IMR-90 (cell line): ENCODE measurements around the gene SNAPC2. TPM values are rescaled to one million over a fixed set of nuclear protein-coding genes. Genes with fewer than 3 reads are reported as not detected.

Experiments used
- ATAC-seq: fragments of 200-7000 bp; cut with Tn5 transposase; 2 replicates; pipeline ENCODE4 v1.9.1; 2020; ENCODE audit warnings: low read depth, mild to moderate bottlenecking, moderate library complexity
- BruUV-seq: library from RNA; stranded (reverse); fragments of 400-500 nt; replicated peaks from 2 replicates; lab custom pipeline; 2021; lab: Mats Ljungman, UMichigan
- CTCF ChIA-PET: fragments of 300-600 bp; formaldehyde crosslinking; extraction: SDS; loops from one replicate; lab custom pipeline; 2021; ENCODE audit warnings: antibody characterized with exemption; lab: Yijun Ruan, JAX
- POLR2A ChIA-PET: fragments of 300-600 bp; sonication (Branson Sonifier 250); formaldehyde crosslinking; loops from one replicate; lab custom pipeline; 2022; ENCODE audit warnings: antibody characterized with exemption; ENCODE audit not compliant: unreplicated experiment; lab: Charles Lee
- DNase-seq: peaks from one replicate; pipeline ENCODE4 v3.0.0; 2013
- H2AFZ ChIP-seq: replicated peaks from 2 replicates; pipeline ENCODE3; 2013; ENCODE audit warnings: low read length, mild to moderate bottlenecking; ENCODE audit not compliant: poor library complexity
- H2AK5ac ChIP-seq: 2 replicates; pipeline ENCODE4 v1.6.1; 2013; ENCODE audit warnings: low read depth, low read length, inconsistent platforms
- H2AK9ac ChIP-seq: replicated peaks from 2 replicates; pipeline ENCODE3; 2013; ENCODE audit warnings: mild to moderate bottlenecking, low read depth, low read length, moderate library complexity; ENCODE audit not compliant: poor library complexity
- H2BK120ac ChIP-seq: 2 replicates; pipeline ENCODE4 v1.6.1; 2013; ENCODE audit warnings: low read depth, low read length, inconsistent platforms
- H2BK15ac ChIP-seq: 3 replicates; pipeline ENCODE4 v1.6.1; 2013; ENCODE audit warnings: low read depth, low read length, inconsistent platforms
- H2BK20ac ChIP-seq: 2 replicates; pipeline ENCODE4 v1.6.1; 2013; ENCODE audit warnings: low read depth, mild to moderate bottlenecking, inconsistent platforms, low read length, moderate library complexity
- H2BK5ac ChIP-seq: 2 replicates; pipeline ENCODE4 v1.6.1; 2013; ENCODE audit warnings: mild to moderate bottlenecking, low read depth, low read length, inconsistent platforms; ENCODE audit not compliant: poor library complexity, severe bottlenecking
- H3K14ac ChIP-seq: replicated peaks from 2 replicates; pipeline ENCODE4 v1.6.1; 2013; ENCODE audit warnings: low read depth, low read length, inconsistent platforms
- H3K18ac ChIP-seq: 2 replicates; pipeline ENCODE4 v1.6.1; 2013; ENCODE audit warnings: low read depth, low read length, control low read depth
- H3K23ac ChIP-seq: 2 replicates; pipeline ENCODE4 v1.6.1; 2013; ENCODE audit warnings: low read depth, low read length, inconsistent platforms
- H3K27ac ChIP-seq: 2 replicates; pipeline ENCODE4 v1.5.1; 2013; ENCODE audit warnings: mild to moderate bottlenecking, control low read depth, low read length; ENCODE audit not compliant: insufficient read depth
- H3K27me3 ChIP-seq: 2 replicates; pipeline ENCODE4 v1.6.1; 2013; ENCODE audit warnings: low read length; ENCODE audit not compliant: control insufficient read depth, insufficient read depth
- H3K36me3 ChIP-seq: 2 replicates; pipeline ENCODE4 v1.6.1; 2013; ENCODE audit warnings: low read length, mixed read lengths; ENCODE audit not compliant: control insufficient read depth, insufficient read depth
- H3K4ac ChIP-seq: 2 replicates; pipeline ENCODE4 v1.6.1; 2013; ENCODE audit warnings: low read depth, low read length, inconsistent platforms
- H3K4me1 ChIP-seq: 2 replicates; pipeline ENCODE4 v1.6.1; 2013; ENCODE audit warnings: low read length, mixed read lengths; ENCODE audit not compliant: control insufficient read depth, insufficient read depth
- H3K4me2 ChIP-seq: 2 replicates; pipeline ENCODE4 v1.6.1; 2013; ENCODE audit warnings: low read depth, mild to moderate bottlenecking, control low read depth, low read length, moderate library complexity
- H3K4me3 ChIP-seq: 2 replicates; pipeline ENCODE4 v1.5.1; 2013; ENCODE audit warnings: low read depth, mild to moderate bottlenecking, control low read depth, low read length, moderate library complexity; ENCODE audit not compliant: insufficient read depth
- H3K56ac ChIP-seq: 2 replicates; pipeline ENCODE4 v1.6.1; 2013; ENCODE audit warnings: low read length, inconsistent platforms; ENCODE audit not compliant: insufficient read depth; ENCODE audit errors: extremely low read depth
- H3K79me1 ChIP-seq, 2 experiments: 2 replicates each; pipeline ENCODE4 v1.6.1; 2013; ENCODE audit warnings: low read length in 2 of 2, inconsistent platforms in 1 of 2, low read depth in 1 of 2
- H3K9ac ChIP-seq: 2 replicates; pipeline ENCODE4 v1.6.1; 2013; ENCODE audit warnings: low read depth, low read length, control low read depth
- H3K9me1 ChIP-seq: 2 replicates; pipeline ENCODE4 v1.6.1; 2013; ENCODE audit warnings: low read length, inconsistent platforms; ENCODE audit not compliant: insufficient read depth
- H3K9me3 ChIP-seq: 2 replicates; pipeline ENCODE4 v1.6.1; 2013; ENCODE audit warnings: low read length; ENCODE audit not compliant: control insufficient read depth, insufficient read depth
- H4K20me1 ChIP-seq: 2 replicates; pipeline ENCODE4 v1.6.1; 2013; ENCODE audit warnings: low read length, inconsistent platforms; ENCODE audit not compliant: insufficient read depth
- H4K5ac ChIP-seq: 2 replicates; pipeline ENCODE4 v1.6.1; 2013; ENCODE audit warnings: mild to moderate bottlenecking, low read depth, low read length, control low read depth
- H4K8ac ChIP-seq, 2 experiments: 2 replicates each; pipeline ENCODE4 v1.6.1; 2013; ENCODE audit warnings: low read depth in 2 of 2, low read length in 2 of 2, control low read depth in 1 of 2, inconsistent platforms in 1 of 2
- H4K91ac ChIP-seq: 2 replicates; pipeline ENCODE4 v1.6.1; 2013; ENCODE audit warnings: low read depth, low read length, inconsistent platforms; ENCODE audit not compliant: insufficient read depth
- BHLHE40 ChIP-seq: fragments of 150-350 bp; IDR thresholded peaks from 2 replicates; pipeline ENCODE4 v1.6.1; 2016; ENCODE audit warnings: mild to moderate bottlenecking, low read depth, low read length
- CEBPB ChIP-seq: IDR thresholded peaks from 2 replicates; pipeline ENCODE4 v1.6.1; 2012; ENCODE audit warnings: low read depth, low read length, improper control_type of control experiment
- CHD1 ChIP-seq: IDR thresholded peaks from 2 replicates; pipeline ENCODE4 v1.6.1; 2012; ENCODE audit warnings: low read depth, low read length, improper control_type of control experiment
- CTCF ChIP-seq: conservative IDR thresholded peaks from 2 replicates; pipeline ENCODE4 v1.5.1; 2012; ENCODE audit warnings: mild to moderate bottlenecking, low read depth, low read length, improper control_type of control experiment
- ELK1 ChIP-seq: fragments of 150-350 bp; IDR thresholded peaks from 2 replicates; pipeline ENCODE4 v1.6.1; 2016; ENCODE audit warnings: low read depth, mild to moderate bottlenecking, low read length, moderate library complexity, borderline replicate concordance
- FOS ChIP-seq: fragments of 150-350 bp; IDR thresholded peaks from 2 replicates; pipeline ENCODE4 v1.6.1; 2016; ENCODE audit warnings: low read depth, low read length
- MAFK ChIP-seq: IDR thresholded peaks from 2 replicates; pipeline ENCODE4 v1.6.1; 2012; ENCODE audit warnings: low read depth, low read length, improper control_type of control experiment
- MAZ ChIP-seq: IDR thresholded peaks from 2 replicates; pipeline ENCODE4 v1.6.1; 2012; ENCODE audit warnings: low read depth, mild to moderate bottlenecking, low read length, improper control_type of control experiment, moderate library complexity, borderline replicate concordance
- MXI1 ChIP-seq: IDR thresholded peaks from 2 replicates; pipeline ENCODE4 v1.6.1; 2012; ENCODE audit warnings: low read depth, mild to moderate bottlenecking, low read length, moderate library complexity, borderline replicate concordance
- NFE2L2 ChIP-seq: fragments of 150-350 bp; IDR thresholded peaks from 2 replicates; pipeline ENCODE4 v1.6.1; 2016; ENCODE audit warnings: low read depth, mild to moderate bottlenecking, low read length
- POLR2A ChIP-seq: IDR thresholded peaks from 2 replicates; pipeline ENCODE4 v1.6.1; 2012; ENCODE audit warnings: mild to moderate bottlenecking, low read depth, low read length
- RAD21 ChIP-seq: IDR thresholded peaks from 2 replicates; pipeline ENCODE4 v1.6.1; 2012; ENCODE audit warnings: low read length, improper control_type of control experiment
- RCOR1 ChIP-seq: IDR thresholded peaks from 2 replicates; pipeline ENCODE4 v1.6.1; 2012; ENCODE audit warnings: mild to moderate bottlenecking, low read length, improper control_type of control experiment; ENCODE audit not compliant: insufficient replicate concordance
- RFX5 ChIP-seq: IDR thresholded peaks from 2 replicates; pipeline ENCODE4 v1.8.0; 2012; ENCODE audit warnings: low read depth, mild to moderate bottlenecking, low read length, moderate library complexity
- SMC3 ChIP-seq: fragments of 150-350 bp; IDR thresholded peaks from 2 replicates; pipeline ENCODE4 v1.6.1; 2016; ENCODE audit warnings: low read depth, mild to moderate bottlenecking, antibody characterized with exemption, low read length, moderate library complexity
- USF2 ChIP-seq: fragments of 150-350 bp; IDR thresholded peaks from 2 replicates; pipeline ENCODE4 v1.6.1; 2017; ENCODE audit warnings: mild to moderate bottlenecking, antibody characterized with exemption, low read length, low read depth
- WGBS, 2 experiments: methylation state at CpG; one replicate each; pipeline versions ENCODE4 v1.1.5 to v1.1.7; 2013; ENCODE audit warnings: missing lambda C conversion rate in 2 of 2; ENCODE audit not compliant: insufficient read length in 1 of 2; ENCODE audit errors: extremely low coverage in 2 of 2; 5-methylcytosine and 5-hydroxymethylcytosine counted together
- dilution Hi-C: fragments of 300-500 bp; cut with HindIII; formaldehyde crosslinking; loops from one replicate; pipeline ENCODE4 v1.14.3; 2018; ENCODE audit warnings: low sequenced_read_pairs; ENCODE audit not compliant: unreplicated experiment
- in situ Hi-C: fragments of 300-500 bp; cut with MboI; formaldehyde crosslinking; loops from 3 replicates; pipeline ENCODE4 v1.14.3; 2019; ENCODE audit warnings: low sequenced_read_pairs, inconsistent platforms, mixed read lengths
- intact Hi-C: fragments of 100-400 bp; cut with micrococcal nuclease; formaldehyde crosslinking; loops from 2 replicates; pipeline ENCODE4 v1.10.0; 2022
- polyA plus RNA-seq, 3 experiments: library from polyadenylated mRNA; depleted of rRNA; stranded (reverse); fragments of >200 nt; gene quantifications; 2 replicates each; pipeline ENCODE4 v1.2.3, GENCODE V29; 2012; ENCODE audit warnings: low replicate concordance in 1 of 3
- total RNA-seq: library from RNA; depleted of rRNA; stranded (reverse); fragments of >200 nt; gene quantifications from 2 replicates; pipeline ENCODE4 v1.2.3, GENCODE V29; 2012

SNAPC2 gene
- total and polyA plus RNA-seq, 2 of the 4 experiments (the other 2 are of a cell fraction): 12.5 to 29.2 TPM

GRCh38 chr19:7908078-7908699 is 11.9 kb upstream of the SNAPC2 start:
- H2BK20ac ChIP-seq: no peak overlapping the region
- peaks cover 9 to 39% of the 10 kb centered on the region in 2 experiments; a peak in 3 of 4 replicates for H3K79me1 ChIP-seq
- no peaks in the 10 kb centered on the region for H3K9me3 ChIP-seq
- no peak overlapping the region for H3K9ac ChIP-seq
- in situ Hi-C loops (no loop called here), dilution Hi-C loops (no loop called here), intact Hi-C loops (no loop called here)
- DNase-seq (no peak), ATAC-seq (no peak)
- H3K18ac ChIP-seq: no peak overlapping the region
- H2BK120ac ChIP-seq: no peak overlapping the region
- H3K4me1 ChIP-seq: peaks cover 6% of the 10 kb centered on the region
- H2BK5ac ChIP-seq: no peak overlapping the region
- POLR2A ChIA-PET: interaction anchor here (1.2 kb wide), 1 partner anchor 12 kb away, joined by 4 read pairs; the partner anchor contains the start of gene SNAPC2
- TF ChIP-seq CHD1: no peak
- no peak for TF ChIP-seq SMC3
- TF ChIP-seq POLR2A: no peak
- TF ChIP-seq MAFK: no peak
- no peak for TF ChIP-seq BHLHE40
- TF ChIP-seq FOS: no peak
- TF ChIP-seq RFX5: no peak
- TF ChIP-seq RAD21: no peak
- no peak for TF ChIP-seq ELK1
- TF ChIP-seq NFE2L2: no peak
- no peak for TF ChIP-seq MXI1
- no peak for TF ChIP-seq CTCF
- no peak for TF ChIP-seq CEBPB
- TF ChIP-seq USF2: no peak
- TF ChIP-seq RCOR1: no peak
- no peak for TF ChIP-seq MAZ
- peaks cover 4% of the 10 kb centered on the region; the same call in 1 of the 2 replicates for H3K9me1 ChIP-seq
- H3K4ac ChIP-seq: no peak overlapping the region
- H2AK5ac ChIP-seq: no peak overlapping the region
- no peak overlapping the region for H4K8ac ChIP-seq
- no peak overlapping the region for H3K56ac ChIP-seq
- no peak overlapping the region for H3K27ac ChIP-seq
- H2AFZ ChIP-seq: no peak overlapping the region
- no peak overlapping the region for H3K4me2 ChIP-seq
- H4K91ac ChIP-seq: no peak overlapping the region
- CTCF ChIA-PET: no interaction called here
- no peak overlapping the region for H4K5ac ChIP-seq
- no peak overlapping the region for H2BK15ac ChIP-seq
- no peak overlapping the region for H3K14ac ChIP-seq
- peak overlapping the region; percentile 28 for H2AK9ac ChIP-seq
- peaks cover 50% of the 10 kb centered on the region for H4K20me1 ChIP-seq
- no peaks in the 10 kb centered on the region for H3K27me3 ChIP-seq
- no peak overlapping the region for H3K23ac ChIP-seq
- H3K36me3 ChIP-seq: peaks cover 34% of the 10 kb centered on the region
- 67% methylated on average over 4 of the region's 14 CpGs; no CpG with 5 or more reads in 1 of the 2 experiments for WGBS, 2 experiments
- BruUV-seq: no TSS peak
- H3K4me3 ChIP-seq: no peak overlapping the region
